Hematopoietic multipotent progenitor cell treated with erythropoietin and hydrocortisone succinate and interleukin-3 and kit ligand, for 8 days (in vitro differentiated cells): ENCODE results near the gene CNIH4.
A peak's percentile ranks its signal among the peaks of the same experiment; 100 is the strongest.
"Not testable (repeated sequence)": the region's sequence is repeated elsewhere in the genome, so short reads cannot be mapped to it uniquely, and the experiment has no call there.

Experiments
- DNase-seq: peaks from one replicate; pipeline ENCODE4 v3.0.0-alpha.2; 2015

CNIH4 gene

DNA sequence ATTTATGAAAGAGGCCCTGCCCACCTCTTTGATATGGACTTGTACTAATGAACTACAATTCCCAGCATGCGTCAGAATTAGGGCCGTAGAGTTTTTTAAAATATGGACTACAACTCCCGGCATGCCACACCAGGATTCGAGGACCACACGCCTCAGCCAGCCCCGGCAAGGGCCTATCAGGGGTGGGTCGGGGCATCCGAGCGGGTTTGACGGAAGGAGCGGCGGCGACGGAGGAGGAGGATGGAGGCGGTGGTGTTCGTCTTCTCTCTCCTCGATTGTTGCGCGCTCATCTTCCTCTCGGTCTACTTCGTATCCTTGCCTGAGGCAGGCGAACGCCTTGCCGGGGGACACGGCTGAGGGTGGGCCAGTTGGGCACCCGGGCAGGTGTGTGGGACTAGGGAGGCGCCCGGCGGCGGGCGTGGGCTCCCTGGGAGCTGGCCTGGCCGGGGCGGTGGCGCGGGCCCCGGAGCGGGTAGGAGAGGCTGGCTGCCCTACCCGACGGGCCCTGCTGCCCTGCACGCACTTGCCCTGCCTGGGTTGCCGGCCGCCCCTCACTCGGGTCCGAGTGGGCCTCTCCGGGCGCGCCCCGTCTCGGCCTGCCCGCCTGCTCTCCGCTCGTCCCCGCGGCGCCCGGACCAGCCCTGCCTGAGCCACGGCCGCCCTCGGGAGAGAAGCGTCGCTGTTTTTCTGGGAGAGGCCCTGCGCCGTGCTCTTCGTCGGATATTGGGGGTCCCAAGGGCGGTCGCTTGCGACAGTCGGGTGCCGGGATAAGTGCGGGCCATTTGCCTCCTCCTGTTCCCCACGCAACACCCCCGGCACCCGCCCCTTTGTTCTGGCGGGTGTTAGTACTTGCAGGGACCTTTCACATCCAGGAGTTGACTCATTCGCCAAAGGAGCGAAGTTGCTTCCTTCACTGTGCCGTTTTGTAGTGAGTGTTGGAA is at the start of gene CNIH4:
TSS of gene CNIH4 (plus strand) at position 195 of the 941 bp plus-strand sequence. CDS start at position 241, 46 bp downstream.
- peak; percentile 96 for DNase-seq

DNA sequence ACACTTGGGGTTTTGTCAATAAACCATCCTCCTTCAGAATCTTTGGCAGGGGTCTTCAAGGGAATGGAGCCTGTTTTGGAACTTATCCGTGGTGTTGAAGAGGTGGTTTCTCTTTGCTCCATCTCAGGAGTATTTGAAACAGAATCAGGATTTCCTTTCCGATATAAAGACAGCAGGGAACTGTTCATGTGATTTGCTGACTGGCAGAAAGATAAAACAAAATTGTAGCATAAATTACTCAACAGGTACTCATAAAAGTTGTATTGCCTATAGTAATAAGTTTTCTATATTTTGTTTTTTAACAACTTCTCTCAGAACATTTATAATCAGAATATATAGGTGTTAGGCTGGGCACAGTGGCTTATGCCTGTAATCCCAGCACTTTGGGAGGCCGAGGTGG is 48.6 kb upstream of the CNIH4 start:
- DNase-seq = no peak

DNA sequence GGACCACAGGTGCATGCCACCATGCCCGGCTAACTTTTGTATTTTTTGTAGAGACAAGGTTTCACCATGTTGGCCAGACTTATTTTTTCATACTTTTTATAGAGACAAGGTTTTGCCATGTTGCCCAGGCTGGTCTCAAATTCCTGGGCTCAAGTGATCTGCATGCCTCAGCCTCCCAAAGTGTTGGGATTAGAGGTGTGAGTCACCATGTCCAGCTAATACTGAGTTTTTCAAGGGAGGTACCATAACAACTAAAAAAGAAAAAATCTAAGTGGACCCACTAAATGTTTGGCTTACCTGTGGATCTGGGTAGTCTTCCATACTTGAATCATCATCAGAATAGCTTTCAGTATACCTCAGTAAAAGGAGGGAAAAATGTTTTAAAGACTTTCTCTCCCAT is 45.2 kb upstream of the CNIH4 start:
- not testable (repeated sequence) for DNase-seq

DNA sequence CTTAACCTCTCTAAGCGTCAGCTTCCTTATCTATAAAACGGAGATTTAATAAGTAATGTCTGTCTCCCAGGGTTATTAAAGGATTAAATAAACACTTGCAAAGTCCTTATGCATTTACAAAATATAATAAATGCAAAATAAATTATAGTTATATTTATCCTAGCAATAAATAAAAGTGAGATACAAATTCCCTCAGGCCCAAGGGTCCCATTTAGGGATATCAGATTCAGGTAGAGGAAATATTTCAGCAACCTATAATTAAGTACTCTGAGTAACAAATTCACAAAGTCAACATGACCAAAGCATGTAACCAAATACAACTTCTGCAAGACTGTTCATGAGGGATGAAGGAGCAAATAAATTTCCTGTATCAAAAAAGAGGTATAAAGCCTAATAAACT is 44.7 kb upstream of the CNIH4 start:
- no peak for DNase-seq

DNA sequence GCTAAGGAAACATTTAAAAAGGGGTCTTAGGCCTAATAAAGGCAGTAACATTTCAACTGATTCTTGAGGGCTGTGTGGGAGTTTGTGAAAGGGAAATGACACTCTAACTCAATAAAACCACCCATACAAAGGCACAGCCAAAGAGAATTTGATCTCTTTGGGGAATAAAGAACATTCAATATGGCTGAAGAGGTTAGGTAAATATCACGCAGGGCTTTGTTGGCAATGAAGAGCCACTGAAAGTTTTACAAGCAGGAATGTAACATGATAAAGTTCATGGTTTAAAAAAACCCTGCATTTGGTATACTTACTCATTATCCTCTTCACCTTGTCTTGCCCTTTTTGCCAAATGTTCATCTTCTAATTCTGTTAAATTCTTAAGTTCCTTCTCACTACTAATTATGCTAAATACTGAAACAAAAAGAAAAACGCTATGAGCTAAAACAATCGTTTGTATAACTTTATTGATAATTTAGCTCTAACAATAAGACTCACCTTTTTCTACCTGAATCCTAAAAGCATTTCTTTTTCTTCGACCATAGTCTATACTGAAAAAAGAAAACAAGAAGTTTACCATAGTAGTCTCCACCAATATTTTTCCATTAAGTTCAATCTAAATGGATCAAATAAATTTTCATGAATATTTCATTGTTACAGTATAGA is 39.2 kb upstream of the CNIH4 start:
- DNase-seq = no peak

DNA sequence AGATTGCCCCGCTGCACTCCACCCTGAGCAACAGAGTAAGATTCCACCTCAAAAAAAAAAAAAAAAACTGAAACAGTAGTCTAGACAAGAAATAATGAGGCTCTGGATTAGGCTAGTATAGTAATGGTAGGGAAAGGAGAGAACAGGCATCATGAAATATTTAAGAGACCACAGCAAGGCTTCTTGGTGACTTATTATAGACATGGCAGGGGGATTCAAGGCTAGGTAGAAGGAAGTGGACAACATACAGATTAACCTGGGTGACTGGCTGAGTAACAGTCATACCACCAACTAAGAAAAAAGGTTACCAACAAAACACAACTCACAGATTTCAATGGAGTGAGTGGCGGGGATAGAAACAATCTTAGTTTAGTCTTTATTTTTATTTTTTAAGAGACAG is 35.0 kb upstream of the CNIH4 start:
- DNase-seq = no peak

DNA sequence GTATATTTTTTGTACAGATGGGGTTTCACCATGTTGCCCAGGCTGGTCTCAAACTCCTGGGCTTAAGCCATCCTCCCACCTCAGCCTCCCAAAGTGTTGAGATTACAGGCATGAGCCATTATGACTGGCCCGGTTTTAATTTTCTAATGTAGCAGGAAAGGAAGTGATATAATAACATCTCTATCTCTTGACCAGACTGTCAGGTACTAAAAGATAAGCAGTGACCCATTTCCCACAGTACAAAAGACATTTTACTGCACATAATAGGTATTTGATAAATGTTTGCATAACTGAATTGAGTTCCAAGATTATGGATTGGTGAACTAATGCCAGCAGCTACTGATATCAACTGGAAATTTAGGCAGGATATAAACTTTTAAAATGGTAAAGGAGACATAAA is 30.7 kb upstream of the CNIH4 start:
- peak; percentile 10 for DNase-seq

DNA sequence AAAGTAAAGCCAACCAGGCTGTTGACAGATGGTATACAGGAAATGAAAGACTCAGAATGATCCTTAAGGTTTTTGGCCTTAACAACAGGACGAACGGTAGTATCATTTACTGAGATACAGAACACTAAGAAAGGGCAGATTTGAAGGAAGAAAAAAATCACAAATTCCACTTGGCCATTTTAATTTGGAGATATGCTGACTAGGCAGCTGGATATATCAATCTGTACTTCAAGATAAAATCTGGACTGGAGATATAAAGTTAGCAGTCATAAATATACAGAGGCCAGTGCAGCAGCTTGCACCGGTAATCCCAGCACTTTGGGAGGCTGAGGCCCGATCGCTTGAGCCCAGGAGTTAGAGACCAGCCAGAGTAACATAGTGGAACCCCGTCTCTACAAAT is 28.0 kb upstream of the CNIH4 start:
- no peak for DNase-seq

DNA sequence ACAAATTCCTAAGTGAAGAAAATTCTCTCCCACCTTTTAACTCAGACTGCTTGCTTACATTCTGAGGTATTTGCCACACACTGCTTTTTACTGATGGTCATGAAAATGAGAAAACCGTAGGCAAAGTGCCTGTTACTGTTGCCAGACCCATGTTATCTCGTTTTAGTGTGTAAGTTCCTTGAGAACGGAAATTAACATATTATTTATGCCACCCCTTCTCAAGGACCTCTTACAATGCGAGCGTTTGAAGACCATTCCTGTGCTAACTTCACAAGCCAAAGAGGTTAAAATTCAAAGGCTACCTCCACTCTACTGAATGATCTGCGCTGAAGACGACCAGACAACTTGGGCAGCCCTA is 27.2 kb upstream of the CNIH4 start:
- DNase-seq = no peak

DNA sequence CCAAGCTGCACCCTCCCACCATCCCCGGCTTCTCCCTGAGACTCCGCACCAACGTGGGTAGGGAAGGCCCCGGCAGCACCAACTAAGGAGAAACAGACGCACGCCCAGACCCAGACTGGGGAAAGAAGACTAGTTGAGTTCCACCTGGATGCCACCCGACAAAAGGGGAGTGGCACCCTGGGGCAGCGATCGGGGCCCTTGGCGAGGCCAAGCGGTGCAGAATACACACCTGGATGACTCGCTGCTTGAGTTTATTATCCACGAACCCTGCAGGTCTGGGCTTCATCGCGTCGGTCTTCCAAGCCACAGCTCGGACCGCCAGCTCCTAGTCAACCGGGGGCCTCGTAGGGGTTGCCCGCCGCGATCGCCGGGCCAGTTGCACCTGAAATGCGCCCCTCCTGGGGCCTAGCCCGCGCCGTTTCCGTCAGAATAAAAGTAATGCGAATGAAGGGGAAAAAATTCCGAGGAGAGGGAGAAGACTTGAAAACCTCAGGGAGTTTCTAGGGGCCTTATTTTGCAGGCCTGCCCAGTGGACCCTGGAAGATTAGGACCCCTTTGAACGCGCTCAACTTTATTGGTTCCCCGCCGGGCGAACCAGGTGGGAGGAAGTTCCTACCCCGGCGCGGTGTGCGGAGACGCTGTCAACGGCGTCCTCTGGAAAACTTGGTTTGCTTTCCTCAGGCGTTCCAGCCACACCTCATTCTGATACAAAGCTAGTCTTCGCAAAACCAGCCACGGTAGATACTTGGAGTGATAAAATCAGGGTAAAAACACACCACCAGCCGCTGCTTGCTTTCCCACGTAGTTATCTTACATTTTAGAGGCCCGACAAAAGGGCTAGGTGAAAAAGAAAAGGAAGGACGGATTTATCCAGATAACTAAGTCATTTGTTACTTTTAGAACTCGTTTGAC is 26.6 kb upstream of the CNIH4 start, which contains the start of gene NVL:
TSS of gene NVL (minus strand) at position 331 of the 912 bp plus-strand sequence. CDS start at position 286, 45 bp downstream.
- peak; percentile 92 for DNase-seq

DNA sequence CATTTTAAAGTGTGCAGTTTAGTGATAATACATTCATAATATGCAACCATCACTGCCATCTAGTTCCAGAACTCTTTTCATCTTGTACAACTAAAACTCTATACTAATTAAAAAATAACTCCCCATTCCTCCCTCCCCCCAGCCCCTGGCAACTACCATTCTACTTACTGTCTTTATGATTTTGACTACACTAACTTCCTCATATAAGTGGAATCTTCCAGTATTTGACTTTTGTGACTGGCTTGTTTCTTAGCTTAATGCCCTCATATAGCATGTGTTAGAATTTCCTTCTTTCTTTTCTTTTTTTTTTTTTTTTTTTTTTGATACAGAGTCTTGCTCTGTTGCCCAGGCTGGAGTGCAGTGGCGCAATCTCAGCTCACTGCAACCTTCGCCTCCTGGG is 25.4 kb upstream of the CNIH4 start:
- no peak for DNase-seq

DNA sequence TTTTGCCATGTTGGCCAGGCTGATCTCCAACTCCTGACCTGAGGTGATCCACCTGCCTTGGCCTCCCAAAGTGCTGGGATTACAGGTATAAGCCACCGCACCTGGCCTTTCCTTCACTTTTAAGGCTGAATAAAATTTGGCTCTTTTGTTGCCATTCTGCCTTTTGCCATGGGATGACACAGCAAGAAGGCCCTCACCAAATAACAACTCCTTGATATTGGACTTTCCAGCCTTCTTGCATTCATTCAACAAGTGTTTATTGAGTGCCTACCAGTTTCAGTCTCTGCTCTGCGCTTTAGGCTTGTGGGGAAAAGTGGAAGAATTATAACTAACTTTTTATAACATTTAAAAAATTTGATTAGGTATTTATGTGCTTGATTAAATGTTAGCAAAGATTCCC is 24.9 kb upstream of the CNIH4 start:
- DNase-seq = no peak

DNA sequence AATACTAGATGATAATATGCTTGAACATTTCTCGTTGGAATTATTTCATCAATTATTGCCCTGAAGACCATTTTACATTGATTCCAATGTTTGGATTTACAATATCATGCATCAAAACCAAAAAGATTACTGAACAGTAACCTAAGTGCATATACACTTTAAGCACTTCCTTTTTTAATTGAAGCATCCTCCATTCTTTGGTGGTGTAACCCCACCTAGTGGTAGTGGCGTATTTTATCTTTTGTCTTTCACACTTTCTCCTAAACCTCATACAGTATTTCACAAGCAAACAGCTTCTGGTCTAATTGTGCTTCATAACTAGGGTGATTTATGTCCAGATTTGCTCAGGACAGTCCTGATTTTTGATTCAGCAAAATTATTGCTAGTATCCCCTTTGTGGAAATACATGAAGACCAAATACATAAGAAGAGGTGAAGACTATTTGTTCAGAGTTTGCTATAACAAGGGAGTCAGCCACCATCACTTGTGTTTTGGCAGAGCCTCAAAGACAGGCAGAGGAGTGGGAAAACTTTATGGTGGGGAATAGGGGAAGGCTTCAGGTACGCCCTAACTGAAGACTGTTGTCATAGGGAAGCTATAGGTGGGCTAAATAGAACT is 23.3 kb upstream of the CNIH4 start:
- DNase-seq = peak; percentile 85

DNA sequence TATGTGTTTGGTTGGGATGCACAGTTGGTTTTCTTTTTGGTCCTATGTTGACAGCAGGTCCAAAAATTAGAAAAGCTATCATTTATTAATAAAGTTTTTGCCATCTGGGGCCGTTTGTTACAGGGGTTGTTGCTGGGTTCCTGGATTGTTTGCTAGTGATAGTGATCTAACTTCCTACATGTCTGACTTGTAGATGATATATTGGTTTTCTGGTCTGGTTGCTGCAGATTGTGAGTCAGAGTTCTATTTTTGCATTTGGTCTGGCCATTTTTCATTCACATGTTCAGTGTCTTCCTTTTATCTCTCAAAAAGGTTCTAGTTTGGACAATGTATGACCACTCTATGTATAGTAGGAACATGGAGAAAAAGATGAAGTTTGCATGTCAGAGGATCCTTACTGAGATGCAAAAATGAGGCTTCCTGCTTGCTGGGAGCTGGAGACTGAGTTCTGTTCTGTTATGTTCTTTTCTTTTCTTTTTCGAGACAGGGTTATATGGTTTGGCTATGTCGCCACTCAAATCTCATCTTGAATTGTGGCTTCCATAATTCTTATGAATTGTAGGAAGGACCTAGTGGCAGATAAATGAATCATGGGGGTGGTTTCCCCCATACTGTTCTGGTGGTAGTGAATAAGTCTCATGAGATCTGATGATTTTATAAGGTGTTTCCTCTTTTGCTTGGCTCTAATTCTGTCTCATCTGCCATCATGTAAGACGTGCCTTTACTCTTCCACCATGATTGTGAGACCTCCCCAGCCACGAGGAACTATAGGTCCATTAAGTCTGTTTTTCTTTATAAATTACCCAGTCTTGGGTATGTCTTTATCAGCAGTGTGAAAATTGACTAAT is 22.5 kb upstream of the CNIH4 start:
- peak; percentile 62 for DNase-seq

DNA sequence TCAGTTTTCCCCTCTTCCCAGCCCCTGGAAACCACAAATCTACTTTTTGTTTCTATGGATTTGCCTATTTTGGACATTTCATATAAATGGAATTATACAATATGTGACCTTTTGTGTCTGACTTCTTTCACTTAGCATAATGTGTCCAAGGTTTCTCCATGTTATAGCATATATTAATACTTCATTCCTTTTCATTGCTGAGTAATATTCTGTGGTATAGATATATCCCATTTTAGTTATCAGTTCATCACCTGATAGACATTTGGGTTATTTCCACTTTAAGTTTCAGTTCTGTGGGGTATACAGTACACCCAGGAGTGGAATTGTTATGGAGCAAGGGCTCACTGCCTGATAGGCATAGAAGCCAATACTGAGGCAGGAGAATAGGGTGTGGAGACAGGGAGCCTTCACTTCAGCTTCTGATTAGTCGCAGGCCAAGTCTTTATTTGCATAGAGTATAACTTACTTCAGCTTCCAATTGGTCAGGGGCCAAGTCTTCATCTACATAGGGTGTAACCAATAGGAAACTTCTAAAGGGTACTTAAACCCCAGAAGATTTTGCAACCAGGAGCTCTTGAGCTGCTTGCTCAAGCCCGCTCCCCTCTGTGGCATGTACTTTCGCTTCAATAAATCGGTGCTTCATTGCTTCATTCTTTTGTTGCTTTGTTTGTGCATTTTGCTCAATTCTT is 18.4 kb upstream of the CNIH4 start:
- DNase-seq = peak; percentile 60

DNA sequence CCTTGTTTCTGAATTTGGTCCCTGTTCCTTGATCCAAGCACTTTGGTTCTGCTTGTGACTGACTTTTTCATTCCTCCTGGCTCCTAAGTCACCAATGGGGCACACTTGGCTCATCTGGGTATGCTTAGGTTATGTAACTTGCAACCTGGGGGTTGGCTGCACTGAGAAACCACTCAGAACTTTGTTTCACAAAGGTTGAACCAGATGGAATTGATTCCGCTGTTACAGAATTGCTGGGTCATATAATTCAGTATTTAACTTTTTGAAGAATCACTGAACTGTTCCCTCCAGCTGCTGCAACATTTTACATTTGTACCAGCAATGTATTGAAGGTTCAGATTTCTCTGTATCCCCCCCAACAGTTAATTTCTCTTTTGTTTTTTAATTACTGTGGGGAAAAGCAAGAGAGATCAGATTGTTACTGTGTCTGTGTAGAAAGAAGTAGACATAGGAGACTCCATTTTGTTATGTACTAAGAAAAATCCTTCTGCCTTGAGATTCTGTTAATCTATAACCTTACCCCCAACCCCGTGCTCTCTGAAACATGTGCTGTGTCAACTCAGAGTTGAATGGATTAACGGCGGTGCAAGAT is 17.1 kb upstream of the CNIH4 start:
- no peak for DNase-seq

DNA sequence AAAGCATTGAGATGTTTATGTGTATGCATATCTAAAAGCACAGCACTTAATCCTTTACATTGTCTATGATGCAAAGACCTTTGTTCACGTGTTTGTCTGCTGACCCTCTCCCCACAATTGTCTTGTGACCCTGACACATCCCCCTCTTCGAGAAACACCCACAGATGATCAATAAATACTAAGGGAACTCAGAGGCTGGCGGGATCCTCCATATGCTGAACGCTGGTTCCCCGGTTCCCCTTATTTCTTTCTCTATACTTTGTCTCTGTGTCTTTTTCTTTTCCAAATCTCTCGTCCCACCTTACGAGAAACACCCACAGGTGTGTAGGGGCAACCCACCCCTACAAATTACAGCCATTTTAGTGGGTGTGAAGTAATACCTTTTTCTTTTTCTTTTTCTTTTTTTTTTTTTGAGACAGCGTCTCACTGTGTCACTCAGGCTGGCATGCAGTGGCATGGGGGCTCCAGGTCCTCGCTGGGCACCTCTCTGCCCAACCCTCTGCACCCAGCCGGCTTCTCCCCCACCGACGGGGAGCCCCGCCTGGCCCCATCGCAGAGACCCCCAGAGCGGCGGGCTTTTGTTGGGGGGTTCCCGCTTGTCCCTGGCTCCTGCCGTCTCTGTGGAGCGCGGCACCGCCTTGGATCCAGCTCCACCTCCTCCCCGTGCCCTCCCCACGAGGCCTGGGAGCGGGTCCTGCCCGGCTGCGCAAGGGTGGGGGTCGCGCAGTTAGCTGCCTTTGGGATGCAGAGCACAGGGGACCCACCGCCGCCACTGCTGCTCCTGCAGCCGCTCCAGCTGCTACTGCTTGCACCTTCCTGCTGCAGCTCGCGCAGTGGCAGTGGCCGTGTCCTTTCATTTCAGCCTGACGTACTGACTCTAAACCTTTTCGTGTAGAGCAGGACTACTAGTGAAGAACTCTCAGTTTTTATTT is 16.0 kb upstream of the CNIH4 start:
- peak; percentile 29 for DNase-seq

DNA sequence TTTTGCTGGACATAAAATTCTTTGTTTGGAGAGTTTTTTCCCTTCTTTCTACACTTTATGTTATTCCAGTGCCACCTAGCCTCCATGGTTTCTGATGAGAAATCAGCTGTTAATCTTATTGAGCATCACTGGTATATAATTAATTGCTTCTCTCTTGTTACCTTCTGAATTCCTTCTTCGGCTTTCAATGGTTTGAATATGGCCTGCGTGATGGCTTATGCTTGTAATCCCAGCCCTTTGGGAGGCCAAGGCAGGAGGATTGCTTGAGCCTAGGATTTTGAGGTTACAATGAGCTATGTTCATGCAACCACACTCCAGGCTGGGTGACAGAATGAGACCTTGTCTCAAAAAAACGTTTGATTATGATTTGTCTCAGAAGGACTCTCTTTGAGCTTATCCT is 13.0 kb upstream of the CNIH4 start:
- DNase-seq = no peak

DNA sequence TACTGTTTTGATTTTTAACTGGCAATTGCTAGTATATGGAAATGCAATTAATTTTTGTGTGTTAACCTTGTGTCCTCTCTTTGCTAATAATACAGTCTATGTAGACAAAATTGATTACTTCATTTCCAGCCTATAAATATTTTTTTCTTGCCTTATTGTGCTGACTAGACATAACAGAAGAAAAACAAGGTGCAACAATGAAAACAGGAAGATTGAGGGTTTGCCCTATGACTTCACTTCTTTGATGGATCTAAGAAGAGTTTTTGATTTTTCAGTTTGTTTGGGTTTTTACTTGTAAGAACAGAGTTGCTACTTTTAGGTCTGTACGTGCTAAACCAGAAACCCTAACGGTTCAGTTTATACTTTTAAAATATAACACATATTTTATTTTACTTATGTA is 8.5 kb upstream of the CNIH4 start:
- no peak for DNase-seq
